Neural cell (in vitro differentiated cells): ENCODE results near the gene PCCA. TPM values are rescaled to one million over a fixed set of nuclear protein-coding genes. Genes with fewer than 3 reads are reported as not detected.

Experiments used
- H2AFZ ChIP-seq: fragments of 200-600, 300-800 bp; sonication (generic), shearing (Covaris generic); 2 replicates; pipeline ENCODE4 v1.6.0; 2014; ENCODE audit warnings: low read depth, mild to moderate bottlenecking, antibody characterized with exemption, low read length, moderate library complexity
- H3F3A ChIP-seq: fragments of 200-600 bp; shearing (Covaris generic); 2 replicates; pipeline ENCODE4 v1.6.1; 2016; ENCODE audit warnings: mild to moderate bottlenecking, moderate library complexity, mixed read lengths, antibody characterized with exemption, low read length; ENCODE audit not compliant: insufficient read depth, poor library complexity, severe bottlenecking
- H3K27ac ChIP-seq: fragments of 200-600, 300-800 bp; sonication (generic), shearing (Covaris generic); 2 replicates; pipeline ENCODE4 v1.5.1; 2014; ENCODE audit warnings: mild to moderate bottlenecking, low read length, moderate library complexity
- H3K27me3 ChIP-seq: fragments of 300-800, 200-600 bp; sonication (generic), shearing (Covaris generic); 2 replicates; pipeline ENCODE4 v1.6.0; 2014; ENCODE audit warnings: mild to moderate bottlenecking, low read depth, low read length, moderate library complexity; ENCODE audit not compliant: insufficient read depth
- H3K36me3 ChIP-seq: fragments of 300-800, 200-600 bp; sonication (generic), shearing (Covaris generic); 2 replicates; pipeline ENCODE4 v1.5.1; 2014; ENCODE audit warnings: mild to moderate bottlenecking, antibody characterized with exemption, low read length, moderate library complexity; ENCODE audit not compliant: insufficient read depth
- H3K4me2 ChIP-seq: fragments of 300-800, 200-600 bp; sonication (generic), shearing (Covaris generic); 2 replicates; pipeline ENCODE4 v1.6.0; 2014; ENCODE audit warnings: mild to moderate bottlenecking, low read length
- H3K4me3 ChIP-seq: fragments of 300-800, 200-600 bp; sonication (generic), shearing (Covaris generic); 2 replicates; pipeline ENCODE4 v1.5.1; 2014; ENCODE audit warnings: mild to moderate bottlenecking, low read length, moderate library complexity
- H3K79me2 ChIP-seq: fragments of 200-600 bp; shearing (Covaris generic); replicated peaks from 2 replicates; pipeline ENCODE4 v1.6.0; 2014; ENCODE audit warnings: mild to moderate bottlenecking, low read length, moderate library complexity; ENCODE audit not compliant: insufficient read depth
- H3K9ac ChIP-seq: fragments of 300-800, 200-600 bp; sonication (generic), shearing (Covaris generic); 2 replicates; pipeline ENCODE4 v1.6.1; 2016; ENCODE audit warnings: mild to moderate bottlenecking, low read length, mixed read lengths
- H3K9me2 ChIP-seq: fragments of 200-600 bp; shearing (Covaris generic); 2 replicates; pipeline ENCODE4 v1.6.1; 2016; ENCODE audit warnings: mild to moderate bottlenecking, low read length, mixed read lengths; ENCODE audit not compliant: insufficient read depth
- H3K9me3 ChIP-seq: fragments of 200-600, 300-800 bp; sonication (generic), shearing (Covaris generic); 2 replicates; pipeline ENCODE4 v1.6.1; 2016; ENCODE audit warnings: mild to moderate bottlenecking, mixed run types, low read length, moderate library complexity, mixed read lengths
- H4K20me1 ChIP-seq: fragments of 200-600 bp; shearing (Covaris generic); 2 replicates; pipeline ENCODE4 v1.6.1; 2016; ENCODE audit warnings: mild to moderate bottlenecking, mixed run types; ENCODE audit not compliant: insufficient read depth
- CTCF ChIP-seq: fragments of 450-650 bp; IDR thresholded peaks from 2 replicates; pipeline ENCODE4 v1.5.1; 2014; ENCODE audit warnings: antibody characterized with exemption, mild to moderate bottlenecking, moderate library complexity; ENCODE audit not compliant: poor library complexity, severe bottlenecking
- EP300 ChIP-seq: fragments of 450-650 bp; conservative IDR thresholded peaks from 2 replicates; pipeline ENCODE4 v1.6.1; 2014; ENCODE audit warnings: antibody characterized with exemption, mild to moderate bottlenecking, moderate library complexity; ENCODE audit not compliant: poor library complexity, severe bottlenecking
- EZH2 ChIP-seq: fragments of 200-600, 300-800 bp; shearing (Covaris generic), sonication (generic); IDR thresholded peaks from 2 replicates; pipeline ENCODE4 v1.6.1; 2014; ENCODE audit warnings: antibody characterized with exemption, low read length, borderline replicate concordance, mild to moderate bottlenecking; ENCODE audit not compliant: insufficient read depth, poor library complexity, severe bottlenecking
- MXI1 ChIP-seq: fragments of 450-650 bp; conservative IDR thresholded peaks from 2 replicates; pipeline ENCODE4 v1.6.1; 2014; ENCODE audit warnings: antibody characterized with exemption, mild to moderate bottlenecking; ENCODE audit not compliant: poor library complexity, severe bottlenecking
- POLR2AphosphoS5 ChIP-seq: IDR thresholded peaks from 2 replicates; pipeline ENCODE4 v1.6.1; 2012
- RAD21 ChIP-seq: fragments of 450-650 bp; conservative IDR thresholded peaks from 2 replicates; pipeline ENCODE4 v1.6.1; 2014; ENCODE audit warnings: antibody characterized with exemption, mild to moderate bottlenecking, moderate library complexity
- REST ChIP-seq: IDR thresholded peaks from 2 replicates; pipeline ENCODE4 v1.6.1; 2012; ENCODE audit warnings: borderline replicate concordance
- SMC3 ChIP-seq: fragments of 450-650 bp; conservative IDR thresholded peaks from 2 replicates; pipeline ENCODE4 v1.6.1; 2014; ENCODE audit warnings: antibody characterized with exemption, mild to moderate bottlenecking, moderate library complexity; ENCODE audit not compliant: poor library complexity
- TAF1 ChIP-seq: IDR thresholded peaks from 2 replicates; pipeline ENCODE4 v1.6.1; 2012; ENCODE audit warnings: low read depth
- polyA plus RNA-seq: library from polyadenylated mRNA; depleted of rRNA; stranded (reverse); fragments of >200 nt; gene quantifications from 2 replicates; pipeline ENCODE4 v1.2.3, GENCODE V29; 2014

Gene PCCA
- polyA plus RNA-seq, 1 donor from 2014 or later: 17.0 TPM

GRCh38 chr13:100478107-100478809, 389.4 kb downstream of the PCCA start:
- Histone ChIP-seq H3K9ac (no peak overlapping the region), H4K20me1 (no peaks in the 10 kb centered on the region), H3K9me3 (no peaks in the 10 kb centered on the region), H3K9me2 (no peaks in the 10 kb centered on the region), H3K27ac (no peak overlapping the region), H3K4me3 (no peak overlapping the region), H3K79me2 (no peaks in the 10 kb centered on the region), H3K36me3 (no peaks in the 10 kb centered on the region), H2AFZ (no peak overlapping the region), H3K27me3 (no peaks in the 10 kb centered on the region), H3F3A (no peaks in the 10 kb centered on the region), H3K4me2 (no peak overlapping the region)
- TF ChIP-seq TAF1: no peak
- TF ChIP-seq RAD21: no peak
- TF ChIP-seq POLR2AphosphoS5: no peak
- no peak for TF ChIP-seq SMC3
- no peak for TF ChIP-seq REST
- TF ChIP-seq CTCF: no peak
- no peak for TF ChIP-seq MXI1
- TF ChIP-seq EP300: no peak

DNA sequence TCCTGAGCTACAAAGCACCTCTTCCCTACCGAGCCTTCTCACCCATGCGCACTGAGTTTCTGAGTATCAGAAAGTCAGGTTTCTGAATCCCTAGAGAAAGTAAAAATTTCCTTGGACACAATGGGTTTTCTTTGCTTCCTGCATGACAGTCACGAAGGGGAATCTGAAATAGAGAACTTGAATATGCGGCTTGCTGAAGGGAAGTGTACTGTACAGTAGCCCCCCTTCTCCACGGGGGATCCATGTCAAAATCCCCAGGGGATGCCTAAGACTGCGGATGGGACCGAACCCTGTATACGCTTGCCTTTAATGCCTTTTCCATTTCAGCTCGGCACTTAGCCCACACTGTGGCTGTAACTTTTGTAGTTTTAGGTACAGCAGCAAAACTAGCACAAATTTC, 391.8 kb downstream of the PCCA start:
- no peak overlapping the region for H3K9ac ChIP-seq
- no peaks in the 10 kb centered on the region for H3K9me3 ChIP-seq
- H3K4me3 ChIP-seq: no peak overlapping the region
- no peaks in the 10 kb centered on the region for H3F3A ChIP-seq
- no peak overlapping the region for H3K27ac ChIP-seq
- no peak overlapping the region for H2AFZ ChIP-seq
- H3K27me3 ChIP-seq: no peaks in the 10 kb centered on the region
- TF ChIP-seq TAF1 (no peak), EZH2 (no peak), SMC3 (no peak), RAD21 (no peak), REST (no peak), EP300 (no peak), CTCF (no peak), MXI1 (no peak)
- no peaks in the 10 kb centered on the region for H3K79me2 ChIP-seq
- no peaks in the 10 kb centered on the region for H3K36me3 ChIP-seq
- no peak overlapping the region for H3K4me2 ChIP-seq
- no peaks in the 10 kb centered on the region for H3K9me2 ChIP-seq
- H4K20me1 ChIP-seq: no peaks in the 10 kb centered on the region
